ENCODE data around the gene CHD6.

DNA sequence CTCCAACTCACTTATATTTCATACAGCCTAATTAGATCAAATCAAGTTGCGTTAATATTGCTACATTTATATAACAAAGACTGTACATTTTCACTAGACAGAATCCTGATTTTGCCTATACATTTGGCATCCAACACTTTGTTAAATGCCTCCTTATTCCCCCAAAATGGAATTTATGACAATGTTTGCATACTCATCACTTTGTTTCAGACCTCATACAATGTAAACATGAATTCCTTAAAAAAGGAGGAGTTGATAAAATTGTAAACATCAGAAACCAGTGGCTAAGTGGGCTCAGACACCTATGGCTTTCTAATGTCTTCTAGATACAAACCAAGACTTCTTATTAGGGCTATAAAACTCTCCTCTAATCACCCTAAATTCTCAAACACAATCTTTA lies 87.3 kb downstream of the CHD6 start:
- TF ChIP-seq EP300 (IDR thresholded peaks at IDR 0.05) (no peak), POLR2AphosphoS5 (IDR thresholded peaks at IDR 0.05) (no peak)

Data from sigmoid colon (tissue), 4 donors.